Measurements from ENCODE around the gene RMND1.
"Not testable (repeated sequence)": the region's sequence is repeated elsewhere in the genome, so short reads cannot be mapped to it uniquely, and the experiment has no call there.

The RMND1 gene

DNA sequence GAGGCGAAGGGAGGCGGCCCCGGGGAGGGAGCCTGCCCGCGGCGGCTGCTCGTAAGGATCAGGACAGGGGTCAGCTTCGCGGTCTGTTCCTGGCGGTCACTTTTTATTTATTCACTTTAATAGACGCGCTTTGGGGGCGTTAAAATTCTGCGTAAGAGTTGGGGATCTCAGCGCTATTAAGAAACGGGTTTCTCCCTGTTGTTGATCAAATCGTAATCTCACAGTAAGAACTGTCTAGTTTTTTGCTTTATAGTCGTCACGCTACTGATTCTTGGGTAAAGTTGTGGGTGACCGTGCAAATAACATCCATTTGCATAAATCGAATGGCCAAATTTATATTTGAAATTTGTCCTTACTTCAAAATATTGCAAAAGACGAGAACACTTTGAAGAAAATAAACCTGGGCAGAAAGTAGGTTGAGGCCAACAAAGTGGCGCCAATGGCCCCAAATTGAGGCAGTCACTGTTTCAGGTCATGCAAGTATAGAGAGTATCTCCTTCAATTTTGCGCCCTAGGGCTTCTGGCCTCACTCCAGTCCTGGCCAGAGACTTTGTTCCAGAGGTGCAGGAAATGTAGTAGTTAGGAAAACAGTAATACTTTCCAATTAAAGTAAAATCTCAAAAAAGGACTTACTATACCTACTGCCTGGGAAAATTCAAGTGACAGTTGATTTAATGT lies 963 bp upstream of the RMND1 start:
- peak; percentile 20 for DNase-seq (ENCODE audit: low spot score)

DNA sequence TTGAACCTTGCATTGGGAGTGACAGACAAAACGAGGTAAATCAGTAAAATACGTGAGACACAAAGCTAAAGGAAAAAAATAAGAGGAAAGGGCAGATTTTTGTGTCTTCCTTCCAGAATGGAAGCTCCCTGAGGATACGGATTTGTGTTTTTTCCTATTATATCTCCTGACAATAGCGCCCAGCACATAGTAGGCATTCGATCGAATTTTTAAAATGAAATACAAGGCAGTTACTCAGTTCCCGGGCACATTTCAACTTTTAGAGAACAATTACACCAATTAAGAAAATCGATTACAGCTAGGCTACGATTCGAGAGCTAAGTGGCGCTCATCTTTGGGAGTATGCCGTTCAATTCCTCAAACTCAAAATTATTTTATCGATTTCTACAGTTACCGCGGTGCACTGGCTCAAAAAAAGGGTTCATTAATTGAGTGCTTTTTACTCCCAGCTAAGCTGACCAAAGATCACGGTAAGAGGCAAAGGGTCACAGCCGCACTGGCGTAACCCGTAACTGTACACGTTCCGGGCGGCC lies 443 bp downstream of the RMND1 start:
- no peak for DNase-seq (ENCODE audit: low spot score)

DNA sequence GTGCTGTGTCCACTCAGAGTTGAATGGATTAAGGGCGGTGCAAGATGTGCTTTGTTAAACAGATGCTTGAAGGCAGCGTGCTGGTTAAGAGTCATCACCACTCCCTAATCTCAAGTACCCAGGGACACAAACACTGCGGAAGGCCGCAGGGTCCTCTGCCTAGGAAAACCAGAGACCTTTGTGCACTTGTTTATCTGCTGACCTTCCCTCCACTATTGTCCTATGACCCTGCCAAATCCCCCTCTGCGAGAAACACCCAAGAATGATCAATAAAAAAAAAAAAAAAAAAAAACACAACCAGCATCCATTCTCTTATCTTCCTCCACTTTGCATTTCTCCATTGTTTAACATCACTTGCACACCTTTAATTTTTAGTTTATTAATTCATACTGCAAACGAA lies 998 bp downstream of the RMND1 start:
- DNase-seq (ENCODE audit: low spot score) = not testable (repeated sequence)

DNA sequence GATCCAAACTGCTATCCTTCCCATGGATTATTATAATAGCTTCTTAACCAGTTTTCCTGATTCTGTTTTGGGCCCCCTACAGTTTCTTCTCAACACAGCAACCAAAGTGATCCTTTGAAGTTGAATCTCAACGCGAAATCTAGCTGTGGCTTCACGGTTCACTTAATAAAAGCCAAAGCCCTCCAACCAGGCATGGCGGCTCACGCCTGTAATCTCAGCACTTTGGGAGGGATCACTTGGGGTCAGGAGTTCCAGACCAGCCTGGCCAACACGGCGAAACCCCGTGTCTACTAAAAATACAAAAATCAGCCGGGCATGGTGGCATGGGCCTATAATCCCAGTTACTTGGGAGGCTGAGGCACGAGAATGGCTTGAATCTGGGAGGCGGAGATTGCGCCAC lies 3.3 kb downstream of the RMND1 start:
- DNase-seq (ENCODE audit: low spot score) = no peak

DNA sequence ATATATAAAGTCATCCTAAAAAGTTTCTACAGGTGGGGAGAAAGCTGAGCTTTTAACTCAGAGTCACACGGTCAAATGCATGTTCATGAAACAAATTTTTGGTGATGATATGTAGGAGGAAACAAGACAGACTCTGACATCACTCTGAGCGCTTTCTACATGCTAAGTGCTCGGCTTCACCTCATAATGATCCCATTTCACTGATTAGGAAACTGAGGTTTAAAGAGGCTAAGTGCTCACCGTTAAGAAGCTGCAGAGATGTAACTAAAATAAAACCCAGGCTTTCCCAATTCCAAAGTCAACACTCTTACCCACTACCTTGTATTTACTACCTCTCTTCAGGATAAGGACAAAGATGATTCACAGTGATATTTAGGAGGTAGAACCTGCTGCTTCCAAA lies 4.7 kb downstream of the RMND1 start:
- no peak for DNase-seq (ENCODE audit: low spot score)

DNA sequence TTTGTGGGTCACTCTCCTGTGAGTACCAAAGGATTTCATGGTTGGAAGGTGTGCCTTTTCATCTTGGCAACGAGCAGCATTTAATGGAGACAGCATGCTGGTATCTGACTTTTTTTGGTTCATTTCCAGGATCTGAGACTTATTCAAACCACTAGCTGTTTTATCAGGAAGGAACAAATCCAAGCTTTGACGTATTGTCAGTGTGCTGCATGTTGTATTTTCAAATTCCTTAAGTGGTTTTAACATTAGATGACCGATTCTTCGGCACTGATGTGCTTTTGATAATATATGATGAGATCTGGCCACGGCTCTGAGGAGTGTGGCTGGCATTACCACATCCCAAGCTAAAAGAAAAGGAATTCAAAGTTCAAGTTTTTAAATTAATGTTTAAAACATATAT lies 6.4 kb downstream of the RMND1 start:
- no peak for DNase-seq (ENCODE audit: low spot score)

DNA sequence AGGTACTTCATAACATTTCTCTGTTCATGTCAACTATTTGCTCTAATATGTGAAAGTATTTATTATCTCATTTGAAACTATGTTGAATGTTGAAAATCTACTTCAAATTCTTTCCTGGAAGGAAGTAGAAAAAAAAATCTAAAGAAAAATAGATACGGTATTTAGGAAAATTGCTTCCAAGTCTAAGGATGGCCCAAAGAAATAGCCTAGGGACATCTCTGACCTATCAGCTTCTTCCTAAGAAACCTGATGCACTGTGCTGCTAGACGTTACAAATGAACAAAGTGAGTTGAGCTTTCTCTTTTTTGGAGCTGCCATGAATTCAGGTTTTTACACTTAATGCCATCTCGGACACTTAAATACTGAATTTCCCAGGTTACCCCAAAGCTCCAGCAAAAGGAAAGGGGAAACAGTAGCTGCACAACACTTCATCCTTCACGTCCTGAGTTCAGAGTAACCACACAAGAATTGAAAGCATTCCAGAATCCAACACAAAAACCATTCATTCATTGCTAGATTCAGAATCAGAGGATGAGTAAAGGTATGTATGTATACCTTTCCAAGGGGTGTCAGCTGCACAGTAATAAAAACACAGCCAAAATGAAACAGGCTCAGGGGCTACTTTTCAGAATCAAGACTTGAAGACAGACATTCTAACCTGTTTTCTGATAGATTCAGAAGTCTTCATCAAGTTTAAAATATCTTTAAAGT lies 7.9 kb downstream of the RMND1 start:
- no peak for DNase-seq (ENCODE audit: low spot score)

DNA sequence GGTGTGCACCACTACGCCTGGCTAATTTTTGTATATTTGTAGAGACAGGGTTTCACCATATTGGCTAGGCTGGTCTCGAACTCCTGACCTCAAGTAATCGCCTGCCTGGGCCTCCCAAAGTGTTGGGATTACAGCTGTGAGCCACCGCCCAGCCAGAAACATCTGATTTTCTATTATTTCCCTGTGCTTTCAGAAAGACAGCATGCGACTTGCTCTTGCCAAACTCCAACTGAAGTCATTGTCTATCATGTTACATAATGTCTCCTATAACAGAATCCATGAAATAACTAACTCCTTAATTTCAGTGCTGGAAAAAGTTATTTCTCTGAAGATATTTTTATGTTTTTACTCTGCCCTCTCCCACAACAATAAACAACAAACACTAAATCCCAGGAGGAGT lies 8.5 kb downstream of the RMND1 start:
- DNase-seq (ENCODE audit: low spot score) = no peak

DNA sequence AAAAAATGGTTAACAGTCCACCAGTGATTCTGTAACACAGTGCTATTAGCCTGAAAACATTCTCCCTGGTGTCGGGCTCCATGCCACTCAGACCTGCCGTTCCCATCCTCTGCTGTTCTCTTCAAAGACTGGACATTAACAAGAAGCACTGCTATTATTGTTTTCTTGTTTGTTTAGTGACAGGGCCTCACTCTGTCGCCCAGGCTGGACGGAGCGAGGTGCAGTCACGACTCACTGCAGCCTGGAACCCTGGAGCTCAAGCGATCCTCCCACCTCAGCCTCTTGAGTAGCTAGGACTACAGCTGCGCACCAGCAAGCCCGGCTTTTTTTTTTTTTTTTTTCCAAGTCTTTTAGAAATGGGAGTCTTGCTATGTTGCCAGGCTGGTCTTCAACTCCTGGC lies 9.6 kb downstream of the RMND1 start:
- no peak for DNase-seq (ENCODE audit: low spot score)

DNA sequence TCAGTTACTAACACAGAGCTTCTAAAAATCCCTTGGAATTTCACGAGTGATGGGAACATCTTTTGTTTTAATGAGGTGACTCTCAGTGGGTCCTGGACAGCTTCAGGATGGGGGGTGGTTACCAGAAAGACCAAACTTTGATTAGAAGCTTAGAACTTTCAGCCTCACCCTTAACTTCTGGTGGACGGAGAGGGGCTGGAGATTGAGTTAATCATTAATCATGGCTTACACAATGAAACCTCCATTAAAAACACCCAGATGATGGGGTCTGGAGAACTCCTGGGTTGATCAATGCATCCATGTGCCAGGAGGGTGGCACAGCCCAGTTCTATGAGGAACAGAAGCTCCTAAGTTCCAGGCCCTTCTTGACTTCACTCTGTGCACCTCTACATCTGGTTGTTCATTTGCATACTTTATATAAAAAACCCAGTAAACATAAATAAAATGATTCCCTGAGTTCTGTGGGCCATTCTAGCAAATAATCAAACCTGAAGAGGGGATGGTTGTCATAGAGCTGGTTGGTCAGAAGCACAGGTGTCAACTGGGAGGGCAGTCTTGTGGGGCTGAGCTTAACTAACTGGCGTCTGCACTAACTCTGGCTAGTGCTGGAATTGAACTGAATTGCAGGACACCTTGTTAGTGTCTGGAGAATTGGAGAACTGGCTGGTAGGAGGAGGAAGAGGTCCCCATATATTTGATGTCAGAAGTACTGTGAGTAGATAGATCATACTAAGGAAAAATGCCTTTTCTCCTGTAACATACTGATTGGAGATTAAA lies 10.3 kb downstream of the RMND1 start:
- no peak for DNase-seq (ENCODE audit: low spot score)

DNA sequence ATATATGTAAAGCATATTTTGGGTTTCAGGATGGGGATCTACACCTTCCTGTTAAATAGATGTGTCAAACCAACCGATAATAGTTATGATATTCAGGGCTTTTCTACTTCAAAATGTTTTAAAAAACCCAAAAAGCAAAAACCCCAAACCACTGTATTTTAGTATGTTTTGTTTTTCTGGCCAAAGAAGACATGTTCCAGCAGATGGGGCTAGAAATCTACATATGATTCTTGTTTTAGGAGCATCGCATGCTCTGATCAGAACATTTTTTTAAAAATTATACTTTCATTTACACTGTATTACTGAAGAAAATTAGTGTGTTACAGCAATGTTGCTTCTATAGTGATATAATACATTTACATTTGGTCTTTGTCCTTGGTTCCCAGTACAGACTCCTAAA lies 11.0 kb downstream of the RMND1 start:
- no peak for DNase-seq (ENCODE audit: low spot score)

DNA sequence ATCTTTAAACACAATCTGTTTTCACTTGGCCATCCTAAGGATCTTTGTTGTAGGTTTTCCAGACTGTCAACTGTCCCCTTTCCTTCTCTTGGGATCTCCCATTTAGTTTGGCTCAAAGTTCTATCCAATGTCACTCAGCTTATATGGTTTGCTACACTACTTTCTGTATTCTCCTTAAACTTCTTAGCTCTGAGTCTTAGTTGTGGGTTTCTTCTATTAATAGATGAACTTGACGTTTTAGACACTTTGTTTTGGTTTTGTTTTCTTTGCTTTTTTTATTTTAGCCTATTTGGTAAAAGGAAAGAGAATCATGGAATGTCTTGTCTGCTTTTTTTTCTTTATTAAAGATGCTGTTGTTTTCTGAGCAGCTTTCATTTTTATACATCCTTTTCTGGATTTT lies 11.4 kb downstream of the RMND1 start:
- DNase-seq (ENCODE audit: low spot score) = no peak

DNA sequence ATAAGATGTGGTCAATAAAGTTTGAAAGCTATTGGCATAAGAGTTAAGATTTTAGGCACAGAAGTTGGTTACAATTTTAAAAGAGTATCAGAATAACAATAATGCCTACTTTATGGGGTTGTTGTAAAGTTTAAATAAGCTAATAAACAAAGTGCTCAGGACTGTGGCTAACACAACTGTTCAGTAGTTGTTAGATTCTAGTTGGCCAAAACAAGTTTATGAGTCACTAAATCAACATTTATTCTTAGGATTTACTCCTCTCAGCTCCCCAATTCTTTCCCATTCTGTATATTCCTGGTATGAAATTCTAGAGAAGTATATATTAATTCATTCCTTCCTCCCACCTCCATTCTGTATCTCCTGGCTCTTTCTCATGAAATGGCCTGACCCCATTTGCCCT lies 14.5 kb downstream of the RMND1 start:
- no peak for DNase-seq (ENCODE audit: low spot score)

DNA sequence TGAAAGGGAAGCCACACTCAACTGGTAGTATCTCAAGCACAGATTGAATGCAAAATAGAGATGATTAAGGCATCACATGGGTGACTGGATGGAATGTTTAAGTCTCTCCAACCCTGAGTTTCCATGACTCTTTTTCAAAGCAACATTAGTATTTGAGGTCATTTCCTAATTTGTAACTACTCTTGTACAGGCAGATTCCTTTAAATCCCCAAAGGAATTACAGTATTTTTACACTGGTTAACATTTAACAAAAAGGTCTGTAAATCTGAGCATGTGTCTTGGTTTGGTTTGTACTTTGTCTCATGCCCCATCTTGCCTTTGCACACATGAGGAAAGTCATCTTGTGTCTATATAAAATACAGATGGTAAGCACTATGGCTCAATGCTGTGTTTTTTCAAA lies 15.1 kb downstream of the RMND1 start:
- no peak for DNase-seq (ENCODE audit: low spot score)

DNA sequence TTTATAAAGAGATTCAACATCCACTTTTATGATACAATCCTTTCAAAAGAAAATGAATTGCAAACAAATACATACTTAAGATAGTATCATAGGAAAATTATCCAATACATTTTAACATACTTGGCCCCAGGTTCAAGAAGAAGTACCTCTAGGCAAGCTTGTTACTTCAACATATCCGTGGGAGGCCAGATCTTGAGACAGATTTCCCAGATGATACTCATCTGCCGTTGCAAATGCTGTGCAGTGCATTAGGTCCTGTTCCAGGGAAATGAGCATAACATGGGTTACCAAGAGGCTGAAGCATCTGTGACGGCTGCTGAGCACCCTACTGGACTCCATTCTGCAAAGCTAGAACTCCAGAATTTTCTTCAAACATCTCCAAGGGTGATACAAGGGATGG lies 15.6 kb downstream of the RMND1 start:
- no peak for DNase-seq (ENCODE audit: low spot score)

DNA sequence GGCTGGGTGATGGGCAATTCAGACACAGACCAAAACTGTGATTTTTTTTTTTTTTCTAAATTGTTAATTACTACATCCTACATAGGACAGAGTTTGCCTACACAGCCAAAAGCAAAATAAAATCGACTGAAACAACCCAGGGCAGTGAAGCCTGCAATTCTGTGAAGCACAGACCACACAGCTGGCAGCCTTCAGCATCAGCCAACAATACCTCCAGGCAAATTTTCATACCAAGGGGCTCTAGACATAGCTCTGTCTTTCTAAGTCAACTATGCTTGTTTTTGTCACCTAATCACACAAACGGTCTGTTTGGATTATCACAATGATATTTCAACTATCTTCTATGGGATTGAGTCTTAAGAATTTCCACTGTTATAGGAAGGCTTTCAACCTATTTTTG lies 17.6 kb downstream of the RMND1 start:
- DNase-seq (ENCODE audit: low spot score) = no peak

DNA sequence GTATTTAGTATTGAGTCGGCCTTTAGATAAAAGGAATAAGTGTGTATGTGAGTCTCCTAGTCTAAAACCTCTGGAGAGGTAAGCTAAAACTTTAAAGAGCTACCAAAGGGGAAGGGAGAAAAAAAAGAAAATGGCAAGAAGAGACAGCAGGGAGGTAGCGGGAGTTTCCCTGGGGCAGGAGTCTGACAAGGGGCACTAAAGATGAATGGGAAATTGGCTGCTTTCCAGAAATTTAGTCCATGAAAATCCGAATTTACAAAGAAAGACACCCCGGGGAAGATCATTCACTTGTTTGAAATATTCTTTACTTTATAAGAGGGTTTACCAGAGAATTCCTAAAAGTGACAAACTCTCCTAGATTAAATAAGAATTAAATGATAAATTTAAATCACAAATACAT lies 19.3 kb downstream of the RMND1 start:
- DNase-seq (ENCODE audit: low spot score) = no peak

DNA sequence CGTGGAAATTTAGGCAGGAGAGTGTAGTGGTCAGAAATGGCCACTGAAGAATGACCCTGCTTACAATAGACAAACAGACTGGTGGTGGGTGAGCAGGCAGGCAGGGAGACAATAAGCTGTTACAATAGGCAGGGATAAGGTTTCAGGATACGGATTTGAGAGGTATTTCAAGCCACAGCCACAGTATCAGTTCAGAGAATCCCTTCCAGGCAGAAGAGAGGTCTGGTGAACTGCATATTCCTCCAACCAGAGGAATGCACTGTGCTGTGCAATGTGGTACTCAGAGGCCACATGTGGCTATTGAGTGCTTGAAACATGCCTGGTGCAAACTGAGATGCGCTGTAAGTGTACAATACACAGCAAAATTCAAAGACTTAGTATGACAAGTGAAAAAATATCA lies 20.6 kb downstream of the RMND1 start:
- no peak for DNase-seq (ENCODE audit: low spot score)

DNA sequence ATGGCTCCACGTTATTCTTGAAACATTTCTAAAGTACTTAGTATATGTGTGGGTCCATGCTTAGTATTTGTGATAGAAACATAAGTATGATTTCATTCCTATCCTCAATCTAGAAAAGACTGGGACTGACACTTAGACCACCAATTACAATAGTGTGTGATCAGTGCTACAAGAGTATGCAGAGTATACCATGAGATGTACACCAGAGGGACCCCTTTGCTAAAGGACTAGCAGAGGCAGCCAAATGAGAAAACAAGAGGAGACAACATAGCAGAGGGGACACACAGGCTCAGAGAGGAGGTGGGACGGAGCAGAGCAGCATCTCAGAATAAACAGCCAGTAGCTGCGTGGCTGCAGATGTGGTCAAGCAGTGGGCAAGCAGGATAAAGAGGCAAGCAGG lies 21.0 kb downstream of the RMND1 start:
- no peak for DNase-seq (ENCODE audit: low spot score)

DNA sequence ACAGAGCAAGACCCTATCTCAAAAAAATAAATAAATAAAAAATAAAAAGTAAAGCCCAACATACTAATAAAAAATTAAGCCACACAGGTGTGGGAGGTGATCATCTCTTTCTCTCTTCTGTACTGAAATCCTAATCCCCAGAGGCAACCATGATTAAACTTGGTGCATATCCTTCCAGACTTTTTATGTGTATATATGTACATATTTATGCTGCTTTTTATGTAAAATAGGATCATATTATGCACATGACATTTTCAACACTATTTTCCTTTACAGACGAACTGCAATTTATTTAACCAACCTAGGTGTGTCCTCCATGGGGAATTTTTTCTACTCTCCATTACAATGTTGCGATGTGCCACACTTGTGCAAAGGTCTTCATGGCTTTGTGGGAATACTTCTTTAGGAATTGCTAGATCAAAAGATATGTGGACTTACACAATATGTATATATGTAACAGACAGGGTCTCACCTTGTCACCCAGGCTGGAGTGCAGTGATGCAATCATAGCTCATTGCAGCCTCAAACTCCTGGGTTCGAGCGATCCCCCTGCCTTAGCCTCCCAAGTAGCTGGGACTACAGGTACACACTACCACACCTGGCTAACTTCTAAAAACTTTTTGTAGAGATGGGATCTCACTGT lies 23.7 kb downstream of the RMND1 start:
- DNase-seq (ENCODE audit: low spot score) = no peak

DNA sequence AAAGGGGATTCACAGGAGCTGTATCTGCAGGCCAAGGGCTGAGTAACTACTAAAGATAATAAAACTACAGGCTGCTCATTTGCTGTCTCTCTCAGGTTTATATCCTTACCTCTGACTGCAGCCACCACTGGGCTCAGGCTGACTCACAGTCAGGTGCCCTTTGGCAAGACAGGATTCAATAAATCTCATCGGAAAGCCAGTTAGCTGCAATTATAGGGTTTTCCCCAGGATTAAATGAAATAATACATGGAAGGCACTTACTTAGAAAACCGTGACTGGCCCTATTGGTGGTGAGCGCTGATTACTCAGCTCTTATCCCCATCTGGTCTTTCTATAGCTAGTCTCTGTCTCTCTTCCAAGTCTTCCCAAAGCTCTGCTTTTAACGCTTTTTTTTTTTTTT lies 26.4 kb downstream of the RMND1 start:
- no peak for DNase-seq (ENCODE audit: low spot score)

DNA sequence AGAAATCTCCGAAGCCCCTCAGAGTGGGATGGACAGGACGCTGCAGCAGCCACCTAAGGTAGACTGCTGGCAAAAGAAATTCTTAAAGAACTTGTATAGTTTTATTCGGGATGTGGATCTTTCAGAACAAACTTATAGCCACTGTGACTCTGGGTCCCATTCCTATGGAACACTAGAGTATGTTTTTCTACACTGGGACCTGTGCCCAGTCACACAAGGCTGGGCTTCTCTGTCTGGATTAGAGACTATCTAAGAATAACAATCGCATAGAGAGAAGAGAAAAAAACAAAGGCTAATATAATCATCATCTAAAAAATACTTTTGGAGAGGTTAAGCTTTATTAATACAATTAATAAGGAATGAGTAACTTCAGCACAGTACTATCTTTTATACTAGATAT lies 28.9 kb downstream of the RMND1 start:
- DNase-seq (ENCODE audit: low spot score) = peak; percentile 35

DNA sequence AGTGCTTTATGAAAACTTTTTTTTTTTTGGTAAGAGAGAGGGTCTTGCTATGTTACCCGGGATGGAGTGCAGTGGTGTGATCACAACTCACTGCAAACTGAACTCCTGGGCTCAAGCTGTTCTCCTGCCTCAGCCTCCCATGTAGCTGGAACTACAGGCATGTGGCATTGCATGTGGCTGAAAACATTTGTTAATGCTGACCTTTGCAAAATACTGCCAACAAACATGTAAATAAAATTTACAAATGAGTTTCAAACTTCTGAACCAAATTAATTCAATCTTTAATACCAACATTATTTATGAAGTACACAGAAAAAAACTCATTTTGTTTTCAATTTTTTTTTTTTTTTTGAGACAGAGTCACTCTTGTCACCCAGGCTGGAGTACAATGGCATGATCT lies 34.4 kb downstream of the RMND1 start:
- DNase-seq (ENCODE audit: low spot score) = no peak

Measured in globus pallidus (tissue), 1 donor.